Measurements from ENCODE around the gene ZCCHC2.

The ZCCHC2 gene

GRCh38 chr18:62510789-62511188 is 12.0 kb upstream of the ZCCHC2 start:
- no peak for DNase-seq (ENCODE audit: low read depth in 2 of 2)

- DNase-seq (ENCODE audit: low read depth in 2 of 2): no peak
These were observed 10.3 kb upstream of the ZCCHC2 start for GRCh38 chr18:62512532-62512931.

- no peak for DNase-seq (ENCODE audit: low read depth in 2 of 2)
These were observed 9.8 kb upstream of the ZCCHC2 start for GRCh38 chr18:62512996-62513395.

GRCh38 chr18:62514570-62514969 is 8.3 kb upstream of the ZCCHC2 start:
- DNase-seq (ENCODE audit: low read depth in 2 of 2): no peak

- no peak for DNase-seq (ENCODE audit: low read depth in 2 of 2)
These were observed 6.6 kb upstream of the ZCCHC2 start for GRCh38 chr18:62516242-62516641.

- DNase-seq (ENCODE audit: low read depth in 2 of 2): no peak
These were observed 4.1 kb upstream of the ZCCHC2 start for GRCh38 chr18:62518460-62519375.

GRCh38 chr18:62519684-62520083 is 3.1 kb upstream of the ZCCHC2 start:
- no peak for DNase-seq (ENCODE audit: low read depth in 2 of 2)

- DNase-seq (ENCODE audit: low read depth in 2 of 2): no peak
These were observed 1.7 kb upstream of the ZCCHC2 start for GRCh38 chr18:62521082-62521481.

- no peak for DNase-seq (ENCODE audit: low read depth in 2 of 2)
These were observed 1.2 kb upstream of the ZCCHC2 start for GRCh38 chr18:62521593-62521992.

- no peak for DNase-seq (ENCODE audit: low read depth in 2 of 2)
These were observed 684 bp upstream of the ZCCHC2 start for GRCh38 chr18:62522178-62522503.

- DNase-seq (ENCODE audit: low read depth in 2 of 2): no peak
These were observed 397 bp downstream of the ZCCHC2 start for GRCh38 chr18:62523255-62523588.

- DNase-seq (ENCODE audit: low read depth in 2 of 2): peak; percentile 9 to 31
These were observed 1.0 kb downstream of the ZCCHC2 start for GRCh38 chr18:62523631-62524439.

- peak; percentile 37 to 48 for DNase-seq (ENCODE audit: low read depth in 2 of 2)
These were observed 1.8 kb downstream of the ZCCHC2 start for GRCh38 chr18:62524440-62525200.

GRCh38 chr18:62525608-62526007 is 2.8 kb downstream of the ZCCHC2 start:
- DNase-seq (ENCODE audit: low read depth in 2 of 2): no peak

GRCh38 chr18:62526098-62527025 is 3.5 kb downstream of the ZCCHC2 start:
- peak; percentile 52 to 68 for DNase-seq (ENCODE audit: low read depth in 2 of 2)

GRCh38 chr18:62529597-62529996 is 6.8 kb downstream of the ZCCHC2 start:
- DNase-seq (ENCODE audit: low read depth in 2 of 2): no peak

- no peak for DNase-seq (ENCODE audit: low read depth in 2 of 2)
These were observed 8.3 kb downstream of the ZCCHC2 start for GRCh38 chr18:62531078-62531477.

- DNase-seq (ENCODE audit: low read depth in 2 of 2): no peak
These were observed 9.1 kb downstream of the ZCCHC2 start for GRCh38 chr18:62531931-62532330.

GRCh38 chr18:62536005-62536404 is 13.2 kb downstream of the ZCCHC2 start:
- DNase-seq (ENCODE audit: low read depth in 2 of 2): no peak

- DNase-seq (ENCODE audit: low read depth in 2 of 2): no peak
These were observed 14.4 kb downstream of the ZCCHC2 start for GRCh38 chr18:62537042-62537894.

Measured in stimulated activated CD4-positive, alpha-beta T cell treated with anti-CD3 and anti-CD28 coated beads, Interleukin-12 subunit alpha, Interleukin-12 subunit beta, amount 100 ng/mL, for 24 hours (primary cell).